Esophagus (tissue), 2 donors: Measurements from ENCODE around the gene CNOT11. TPM values are rescaled to one million over a fixed set of nuclear protein-coding genes. Genes with fewer than 3 reads are reported as not detected.
A peak's percentile ranks its signal among the peaks of the same experiment; 100 is the strongest.

Experiments
- H3K27ac ChIP-seq, 2 donors: one replicate each; pipeline ENCODE4 v1.5.1; 2013; ENCODE audit warnings: low read depth in 2 of 2, mild to moderate bottlenecking in 2 of 2, inconsistent platforms in 1 of 2, low read length in 1 of 2, moderate library complexity in 1 of 2
- H3K27me3 ChIP-seq, 2 donors: one replicate each; pipeline ENCODE4 v1.6.1; 2013; ENCODE audit warnings: low read length in 2 of 2, control low read depth in 1 of 2, mild to moderate bottlenecking in 1 of 2; ENCODE audit not compliant: insufficient read depth in 2 of 2, control insufficient read depth in 1 of 2
- H3K36me3 ChIP-seq, 2 donors: one replicate each; pipeline ENCODE4 v1.6.1; 2013; ENCODE audit warnings: low read length in 1 of 2; ENCODE audit not compliant: control insufficient read depth in 2 of 2, insufficient read depth in 2 of 2
- H3K4me1 ChIP-seq, 2 donors: one replicate each; pipeline ENCODE4 v1.6.1; 2013; ENCODE audit warnings: low read length in 1 of 2; ENCODE audit not compliant: control insufficient read depth in 2 of 2, insufficient read depth in 2 of 2
- H3K4me3 ChIP-seq, 2 donors: one replicate each; pipeline ENCODE4 v1.5.1; 2013; ENCODE audit warnings: low read length in 2 of 2, mild to moderate bottlenecking in 2 of 2, low read depth in 1 of 2, moderate library complexity in 1 of 2
- H3K9me3 ChIP-seq, 2 donors: one replicate each; pipeline ENCODE4 v1.6.1; 2013; ENCODE audit warnings: mild to moderate bottlenecking in 2 of 2, low read depth in 1 of 2, low read length in 1 of 2, moderate library complexity in 1 of 2; ENCODE audit not compliant: control insufficient read depth in 2 of 2, insufficient read depth in 1 of 2
- WGBS, 2 donors: extraction: QIAGEN DNeasy Blood & Tissue Kit; methylation state at CpG; one replicate each; pipeline ENCODE4 v1.1.7; 2013; 5-methylcytosine and 5-hydroxymethylcytosine counted together
- polyA plus RNA-seq, 2 donors: library from polyadenylated mRNA; stranded (reverse); fragments of 200-250 nt; gene quantifications; one replicate each; pipeline ENCODE4 v1.2.3, GENCODE V29; 2013
- donor health status: healthy with polysubstance abuse.
- donor health status: Bipolar disorder and iron deficiency.

The CNOT11 gene
- polyA plus RNA-seq, 2 donors: 14.7 to 25.4 TPM

GRCh38 chr2:101303688-101304087 is 51.0 kb downstream of the CNOT11 start:
- Histone ChIP-seq H3K4me3 (no peak overlapping the region), H3K9me3 (no peaks in the 10 kb centered on the region), H3K36me3 (peaks cover 0 to 3% of the 10 kb centered on the region in 2 donors), H3K27me3 (no peaks in the 10 kb centered on the region), H3K4me1 (peaks cover 2 to 12% of the 10 kb centered on the region in 2 donors), H3K27ac (no peak overlapping the region)
- WGBS, 2 donors: 47 to 62% methylated on average over 1 of the region's 1 CpG

GRCh38 chr2:101305035-101305434 is 52.3 kb downstream of the CNOT11 start:
- peaks cover 2 to 16% of the 10 kb centered on the region in 2 donors for H3K4me1 ChIP-seq
- no peaks in the 10 kb centered on the region for H3K27me3 ChIP-seq
- 78% methylated on average over 4 of the region's 4 CpGs for WGBS, 2 donors
- H3K27ac ChIP-seq: no peak overlapping the region
- peak overlapping the region in 1 of 2 donors; percentile 73 for H3K4me3 ChIP-seq
- H3K36me3 ChIP-seq: peaks cover 0 to 3% of the 10 kb centered on the region in 2 donors
- H3K9me3 ChIP-seq: no peaks in the 10 kb centered on the region

GRCh38 chr2:101305492-101306078 is 52.9 kb downstream of the CNOT11 start:
- 55 to 58% methylated on average over 7 of the region's 7 CpGs for WGBS, 2 donors
- H3K36me3 ChIP-seq: peaks cover 0 to 3% of the 10 kb centered on the region in 2 donors
- peak overlapping the region in 1 of 2 donors; percentile 73 for H3K4me3 ChIP-seq
- peaks cover 2 to 16% of the 10 kb centered on the region in 2 donors for H3K4me1 ChIP-seq
- no peaks in the 10 kb centered on the region for H3K9me3 ChIP-seq
- no peaks in the 10 kb centered on the region for H3K27me3 ChIP-seq
- H3K27ac ChIP-seq: peak overlapping the region; percentile 79 to 93

- H3K36me3 ChIP-seq: no peaks in the 10 kb centered on the region
- peak overlapping the region; percentile 89 to 93 for H3K27ac ChIP-seq
- WGBS, 2 donors: 25 to 34% methylated on average over 7 of the region's 7 CpGs
- no peaks in the 10 kb centered on the region for H3K9me3 ChIP-seq
- H3K27me3 ChIP-seq: no peaks in the 10 kb centered on the region
- H3K4me1 ChIP-seq: peaks cover 0 to 13% of the 10 kb centered on the region in 2 donors
- peak overlapping the region; percentile 48 to 73 for H3K4me3 ChIP-seq
These were observed 53.7 kb downstream of the CNOT11 start for GRCh38 chr2:101306410-101306809.

- 25 to 26% methylated on average over 9 of the region's 9 CpGs for WGBS, 2 donors
These were observed 54.8 kb downstream of the CNOT11 start for GRCh38 chr2:101307503-101307902.

GRCh38 chr2:101307950-101308431 is 55.3 kb downstream of the CNOT11 start:
- Histone ChIP-seq H3K4me3 (peak overlapping the region; percentile 73 to 100), H3K27me3 (no peaks in the 10 kb centered on the region), H3K36me3 (no peaks in the 10 kb centered on the region), H3K4me1 (peaks cover 0 to 10% of the 10 kb centered on the region in 2 donors), H3K9me3 (no peaks in the 10 kb centered on the region), H3K27ac (peak overlapping the region; percentile 93 to 94)
- 0 to 1% methylated on average over 52 to 57 of the region's 57 CpGs for WGBS, 2 donors

More at GRCh38 chr2:101307503-101307902, 54.8 kb downstream of the CNOT11 start:
- Histone ChIP-seq H3K9me3 (no peaks in the 10 kb centered on the region), H3K4me1 (peaks cover 0 to 12% of the 10 kb centered on the region in 2 donors), H3K27ac (peak overlapping the region; percentile 93 to 94), H3K4me3 (peak overlapping the region; percentile 73 to 100), H3K27me3 (no peaks in the 10 kb centered on the region), H3K36me3 (no peaks in the 10 kb centered on the region)

GRCh38 chr2:101308432-101309210 is 55.9 kb downstream of the CNOT11 start, which contains the start of gene RNF149:
Gene RNF149 (minus strand): TSS chr2:101308701. CDS start chr2:101308588, 113 bp downstream.
- peaks cover 0 to 10% of the 10 kb centered on the region in 2 donors for H3K4me1 ChIP-seq
- H3K36me3 ChIP-seq: no peaks in the 10 kb centered on the region
- 3% methylated on average over 66 to 76 of the region's 76 CpGs for WGBS, 2 donors
- peak within 1 kb of the TSS; percentile 73 to 100 for H3K4me3 ChIP-seq
- H3K27me3 ChIP-seq: no peaks in the 10 kb centered on the region
- no peaks in the 10 kb centered on the region for H3K9me3 ChIP-seq
- peak within 1 kb of the TSS; percentile 93 to 94 for H3K27ac ChIP-seq

- no peaks in the 10 kb centered on the region for H3K9me3 ChIP-seq
- H3K4me1 ChIP-seq: peaks cover 0 to 9% of the 10 kb centered on the region in 2 donors
- no peaks in the 10 kb centered on the region for H3K27me3 ChIP-seq
- peak overlapping the region; percentile 59 to 63 for H3K27ac ChIP-seq
- no peaks in the 10 kb centered on the region for H3K36me3 ChIP-seq
- WGBS, 2 donors: 49 to 60% methylated on average over 10 of the region's 10 CpGs
- no peak overlapping the region for H3K4me3 ChIP-seq
These were observed 57.6 kb downstream of the CNOT11 start for GRCh38 chr2:101310090-101310833.
